Stomach smooth muscle (tissue), 2 donors: ENCODE results near the gene TCL1A.
"Not testable (repeated sequence)": the region's sequence is repeated elsewhere in the genome, so short reads cannot be mapped to it uniquely, and the experiment has no call there.

ENCODE experiments used
- H3K27ac ChIP-seq: one replicate; pipeline ENCODE4 v1.7.0; 2013; ENCODE audit warnings: mild to moderate bottlenecking, low read length, inconsistent platforms
- H3K27me3 ChIP-seq, 2 donors: one replicate each; pipeline ENCODE4 v1.7.0; 2013; ENCODE audit warnings: low read length in 2 of 2; ENCODE audit not compliant: insufficient read depth in 2 of 2, control insufficient read depth in 1 of 2
- H3K36me3 ChIP-seq, 2 donors: one replicate each; pipeline ENCODE4 v1.7.0; 2013; ENCODE audit warnings: low read length in 2 of 2; ENCODE audit not compliant: control insufficient read depth in 2 of 2, insufficient read depth in 2 of 2
- H3K4me1 ChIP-seq: one replicate; pipeline ENCODE4 v1.7.0; 2013; ENCODE audit warnings: low read length; ENCODE audit not compliant: control insufficient read depth, insufficient read depth
- H3K4me3 ChIP-seq, 2 donors: one replicate each; pipeline ENCODE4 v1.7.0; 2013; ENCODE audit warnings: low read length in 2 of 2
- H3K9ac ChIP-seq, 2 donors: one replicate each; pipeline ENCODE4 v1.7.0; 2013; ENCODE audit warnings: low read length in 2 of 2, mild to moderate bottlenecking in 1 of 2
- H3K9me3 ChIP-seq, 2 donors: one replicate each; pipeline ENCODE4 v1.7.0; 2013; ENCODE audit warnings: low read length in 2 of 2; ENCODE audit not compliant: control insufficient read depth in 2 of 2
- donor health status: healthy.
- donor health status: Pancreatic carcinoma.

TCL1A gene

GRCh38 chr14:95677179-95677835 is 36.6 kb downstream of the TCL1A start:
- Histone ChIP-seq H3K9ac (no peak overlapping the region), H3K9me3 (peaks cover 0 to 9% of the 10 kb centered on the region in 2 donors), H3K36me3 (no peaks in the 10 kb centered on the region), H3K4me1 (no peaks in the 10 kb centered on the region), H3K4me3 (no peak overlapping the region), H3K27ac (no peak overlapping the region), H3K27me3 (peaks cover 0 to 9% of the 10 kb centered on the region in 2 donors)

- Histone ChIP-seq H3K36me3 (no peaks in the 10 kb centered on the region), H3K4me1 (no peaks in the 10 kb centered on the region), H3K9me3 (peaks cover 0 to 9% of the 10 kb centered on the region in 2 donors), H3K27ac (no peak overlapping the region), H3K9ac (no peak overlapping the region), H3K4me3 (no peak overlapping the region), H3K27me3 (peaks cover 0 to 11% of the 10 kb centered on the region in 2 donors)
Measured at GRCh38 chr14:95675486-95675885, 38.4 kb downstream of the TCL1A start.

- Histone ChIP-seq H3K4me3 (no peak overlapping the region), H3K27me3 (peaks cover 0 to 11% of the 10 kb centered on the region in 2 donors), H3K9ac (no peak overlapping the region), H3K27ac (no peak overlapping the region), H3K36me3 (no peaks in the 10 kb centered on the region), H3K9me3 (peaks cover 0 to 9% of the 10 kb centered on the region in 2 donors), H3K4me1 (no peaks in the 10 kb centered on the region)
Measured at GRCh38 chr14:95674613-95675012, 39.3 kb downstream of the TCL1A start.

- H3K27me3 ChIP-seq, result peaks cover 0 to 11% of the 10 kb centered on the region in 2 donors
- H3K36me3 ChIP-seq, result no peaks in the 10 kb centered on the region
- no peaks in the 10 kb centered on the region for H3K4me1 ChIP-seq
- H3K27ac ChIP-seq, result no peak overlapping the region
- no peak overlapping the region for H3K4me3 ChIP-seq
- no peaks in the 10 kb centered on the region for H3K9me3 ChIP-seq
- H3K9ac ChIP-seq, result no peak overlapping the region
Measured at GRCh38 chr14:95668235-95668772, 45.6 kb downstream of the TCL1A start.

- Histone ChIP-seq H3K27ac (no peak overlapping the region), H3K36me3 (no peaks in the 10 kb centered on the region), H3K4me1 (no peaks in the 10 kb centered on the region), H3K27me3 (peaks cover 0 to 9% of the 10 kb centered on the region in 2 donors), H3K9me3 (no peaks in the 10 kb centered on the region), H3K9ac (no peak overlapping the region), H3K4me3 (no peak overlapping the region)
Measured at GRCh38 chr14:95667249-95667693, 46.7 kb downstream of the TCL1A start.

GRCh38 chr14:95666450-95666849 is 47.5 kb downstream of the TCL1A start:
- Histone ChIP-seq H3K27me3 (peaks cover 0 to 9% of the 10 kb centered on the region in 2 donors), H3K36me3 (no peaks in the 10 kb centered on the region), H3K4me3 (no peak overlapping the region), H3K4me1 (no peaks in the 10 kb centered on the region), H3K9ac (no peak overlapping the region), H3K27ac (no peak overlapping the region), H3K9me3 (no peaks in the 10 kb centered on the region)

GRCh38 chr14:95665530-95665929 is 48.4 kb downstream of the TCL1A start:
- not testable (repeated sequence) for H3K4me1 ChIP-seq, H3K4me3 ChIP-seq, H3K9ac ChIP-seq, H3K27ac ChIP-seq, H3K36me3 ChIP-seq, H3K9me3 ChIP-seq
- peaks cover 3 to 12% of the 10 kb centered on the region in 2 donors for H3K27me3 ChIP-seq

- H3K27me3 ChIP-seq, result peaks cover 9 to 20% of the 10 kb centered on the region in 2 donors
- H3K9me3 ChIP-seq, result no peaks in the 10 kb centered on the region
- no peak overlapping the region for H3K4me3 ChIP-seq
- no peaks in the 10 kb centered on the region for H3K36me3 ChIP-seq
- no peak overlapping the region for H3K9ac ChIP-seq
- H3K27ac ChIP-seq, result no peak overlapping the region
- H3K4me1 ChIP-seq, result no peaks in the 10 kb centered on the region
Measured at GRCh38 chr14:95664546-95664945, 49.4 kb downstream of the TCL1A start.

GRCh38 chr14:95664066-95664465 is 49.9 kb downstream of the TCL1A start:
- Histone ChIP-seq H3K4me1 (no peaks in the 10 kb centered on the region), H3K27ac (no peak overlapping the region), H3K36me3 (no peaks in the 10 kb centered on the region), H3K27me3 (peaks cover 9 to 21% of the 10 kb centered on the region in 2 donors), H3K4me3 (no peak overlapping the region), H3K9ac (no peak overlapping the region), H3K9me3 (no peaks in the 10 kb centered on the region)

GRCh38 chr14:95663226-95663797 is 50.6 kb downstream of the TCL1A start:
- H3K27ac ChIP-seq, result no peak overlapping the region
- H3K9ac ChIP-seq, result no peak overlapping the region
- H3K27me3 ChIP-seq, result peaks cover 12 to 26% of the 10 kb centered on the region in 2 donors
- no peaks in the 10 kb centered on the region for H3K36me3 ChIP-seq
- no peaks in the 10 kb centered on the region for H3K9me3 ChIP-seq
- no peaks in the 10 kb centered on the region for H3K4me1 ChIP-seq
- H3K4me3 ChIP-seq, result no peak overlapping the region
